ENCODE measurements around the gene FUT6. TPM values are rescaled to one million over a fixed set of nuclear protein-coding genes. Genes with fewer than 3 reads are reported as not detected.
A peak's percentile ranks its signal among the peaks of the same experiment; 100 is the strongest.

Gene FUT6
- total RNA-seq, 1 donor from 2014 or later: not detected

DNA sequence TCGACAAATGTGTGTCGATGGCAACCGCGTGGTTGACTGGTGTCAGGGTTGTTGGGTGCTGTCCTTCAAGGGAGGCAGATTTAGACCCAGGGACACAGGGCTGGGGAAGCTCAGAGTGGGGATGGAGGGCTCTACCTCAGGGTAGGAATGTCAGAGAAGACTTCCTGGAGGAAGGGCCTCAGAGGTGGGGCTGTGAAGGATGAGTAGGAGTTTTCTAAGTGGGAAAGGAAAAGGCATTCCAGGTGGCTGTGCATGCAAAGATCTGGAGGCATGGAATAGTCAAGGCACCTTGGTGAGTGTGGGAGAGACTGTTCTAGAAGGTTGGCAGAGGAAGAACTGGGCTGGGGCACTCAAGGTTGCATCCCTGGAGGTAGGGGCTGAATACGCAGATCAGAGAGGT, 32.6 kb downstream of the FUT6 start:
- no peak for DNase-seq (ENCODE audit: low read depth, low spot score)
- H3K9me3 Mint-ChIP-seq: no peaks in the 10 kb centered on the region
- peaks cover 41% of the 10 kb centered on the region for H3K27me3 Mint-ChIP-seq (ENCODE audit: low read depth)
- H3K27ac Mint-ChIP-seq (ENCODE audit: unreplicated experiment): peak overlapping the region; percentile 2
- peak overlapping the region; percentile 6 for H3K4me3 Mint-ChIP-seq
- TF ChIP-seq, protein P1, sequence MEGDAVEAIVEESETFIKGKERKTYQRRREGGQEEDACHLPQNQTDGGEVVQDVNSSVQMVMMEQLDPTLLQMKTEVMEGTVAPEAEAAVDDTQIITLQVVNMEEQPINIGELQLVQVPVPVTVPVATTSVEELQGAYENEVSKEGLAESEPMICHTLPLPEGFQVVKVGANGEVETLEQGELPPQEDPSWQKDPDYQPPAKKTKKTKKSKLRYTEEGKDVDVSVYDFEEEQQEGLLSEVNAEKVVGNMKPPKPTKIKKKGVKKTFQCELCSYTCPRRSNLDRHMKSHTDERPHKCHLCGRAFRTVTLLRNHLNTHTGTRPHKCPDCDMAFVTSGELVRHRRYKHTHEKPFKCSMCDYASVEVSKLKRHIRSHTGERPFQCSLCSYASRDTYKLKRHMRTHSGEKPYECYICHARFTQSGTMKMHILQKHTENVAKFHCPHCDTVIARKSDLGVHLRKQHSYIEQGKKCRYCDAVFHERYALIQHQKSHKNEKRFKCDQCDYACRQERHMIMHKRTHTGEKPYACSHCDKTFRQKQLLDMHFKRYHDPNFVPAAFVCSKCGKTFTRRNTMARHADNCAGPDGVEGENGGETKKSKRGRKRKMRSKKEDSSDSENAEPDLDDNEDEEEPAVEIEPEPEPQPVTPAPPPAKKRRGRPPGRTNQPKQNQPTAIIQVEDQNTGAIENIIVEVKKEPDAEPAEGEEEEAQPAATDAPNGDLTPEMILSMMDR (conservative IDR thresholded peaks at IDR 0.05): no peak
- H3K36me3 Mint-ChIP-seq (ENCODE audit: low read depth): no peaks in the 10 kb centered on the region
- H3K4me1 Mint-ChIP-seq: peaks cover 34% of the 10 kb centered on the region

- peaks cover 42% of the 10 kb centered on the region for H3K27me3 Mint-ChIP-seq (ENCODE audit: low read depth)
- no peaks in the 10 kb centered on the region for H3K9me3 Mint-ChIP-seq
- no peak for DNase-seq (ENCODE audit: low read depth, low spot score)
- peak overlapping the region; percentile 66 for H3K4me3 Mint-ChIP-seq
- H3K4me1 Mint-ChIP-seq: peaks cover 36% of the 10 kb centered on the region
- H3K36me3 Mint-ChIP-seq (ENCODE audit: low read depth): no peaks in the 10 kb centered on the region
- TF ChIP-seq, protein P1 (conservative IDR thresholded peaks at IDR 0.05): no peak
- H3K27ac Mint-ChIP-seq (ENCODE audit: unreplicated experiment): no peak overlapping the region
Measured at GRCh38 chr19:5806133-5806489, 33.4 kb downstream of the FUT6 start.

DNA sequence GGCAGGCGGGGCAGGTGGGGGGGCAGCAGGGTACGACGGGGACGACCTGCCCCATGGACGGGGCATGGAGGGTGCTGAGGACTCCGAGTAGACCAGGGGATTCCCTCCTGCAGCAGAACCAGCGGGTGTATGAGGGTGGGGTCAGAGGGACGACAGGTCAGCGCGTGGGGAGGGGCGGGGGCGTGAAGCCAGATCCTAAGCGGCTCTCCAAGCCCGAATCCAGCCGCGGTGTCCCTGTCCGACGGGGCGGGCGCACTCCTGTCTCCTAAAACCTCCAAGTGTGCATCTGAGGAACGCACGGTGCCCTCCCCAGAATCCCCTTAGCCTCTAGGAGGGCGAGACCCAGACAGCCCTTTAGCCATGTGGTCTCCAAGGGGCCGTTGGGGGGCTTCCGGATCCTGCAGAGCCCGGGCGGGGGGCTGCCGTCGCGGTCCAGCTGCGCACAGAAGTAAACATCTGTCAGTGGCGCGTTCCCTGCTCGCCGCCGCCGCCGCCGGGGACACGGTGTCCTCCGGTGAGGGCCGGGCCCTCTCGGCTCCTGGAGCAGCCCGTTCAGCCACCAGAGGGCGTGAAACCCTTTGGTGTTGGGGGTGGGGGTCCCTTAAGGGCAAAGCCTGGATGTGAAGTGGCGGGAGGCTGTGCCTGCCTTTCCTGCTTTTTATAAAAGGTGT, 33.9 kb downstream of the FUT6 start:
- H3K27me3 Mint-ChIP-seq (ENCODE audit: low read depth): peaks cover 42% of the 10 kb centered on the region
- H3K4me3 Mint-ChIP-seq: peak overlapping the region; percentile 66
- TF ChIP-seq, protein P1 (conservative IDR thresholded peaks at IDR 0.05): peak; percentile 83
- H3K36me3 Mint-ChIP-seq (ENCODE audit: low read depth): no peaks in the 10 kb centered on the region
- DNase-seq (ENCODE audit: low read depth, low spot score): peak; percentile 94
- H3K4me1 Mint-ChIP-seq: peaks cover 36% of the 10 kb centered on the region
- H3K9me3 Mint-ChIP-seq: no peaks in the 10 kb centered on the region
- H3K27ac Mint-ChIP-seq (ENCODE audit: unreplicated experiment): no peak overlapping the region

- no peak for DNase-seq (ENCODE audit: low read depth, low spot score)
- Mint-ChIP-seq H3K4me1 (peaks cover 36% of the 10 kb centered on the region), H3K4me3 (peak within 1 kb of the TSS; percentile 82), H3K27me3 (ENCODE audit: low read depth) (peaks cover 42% of the 10 kb centered on the region), H3K36me3 (ENCODE audit: low read depth) (no peaks in the 10 kb centered on the region), H3K27ac (ENCODE audit: unreplicated experiment) (peak within 1 kb of the TSS; percentile 50), H3K9me3 (no peaks in the 10 kb centered on the region)
- TF ChIP-seq, protein P1 (conservative IDR thresholded peaks at IDR 0.05): no peak
Measured at GRCh38 chr19:5804516-5805461, 34.7 kb downstream of the FUT6 start, which contains the start of gene NRTN. NRTN (plus strand) TSS chr19:5805067; CDS start chr19:5824166, 19,099 bp downstream.

GRCh38 chr19:5803752-5804515, 35.6 kb downstream of the FUT6 start:
- TF ChIP-seq, protein P1 (conservative IDR thresholded peaks at IDR 0.05): peak; percentile 98
- Mint-ChIP-seq H3K4me1 (peaks cover 36% of the 10 kb centered on the region), H3K27ac (ENCODE audit: unreplicated experiment) (peak overlapping the region; percentile 50), H3K4me3 (peak overlapping the region; percentile 82), H3K9me3 (no peaks in the 10 kb centered on the region), H3K27me3 (ENCODE audit: low read depth) (peaks cover 42% of the 10 kb centered on the region), H3K36me3 (ENCODE audit: low read depth) (no peaks in the 10 kb centered on the region)
- DNase-seq (ENCODE audit: low read depth, low spot score): peak; percentile 99
